OCI-LY3 (cell line): ENCODE data around the gene LRRFIP2.

Experiments
- H2AFZ ChIP-seq: fragments of 200-600, 300-600 bp; shearing (Covaris generic); 2 replicates; pipeline ENCODE4 v1.6.0; 2014; ENCODE audit warnings: antibody characterized with exemption, low read depth, low read length
- H3K27ac ChIP-seq: fragments of 200-600, 300-600 bp; sonication (generic); 2 replicates; pipeline ENCODE4 v1.5.1; 2014; ENCODE audit warnings: mild to moderate bottlenecking, low read length, moderate library complexity, mixed read lengths
- H3K27me3 ChIP-seq: fragments of 200-600, 300-600 bp; sonication (generic); 2 replicates; pipeline ENCODE4 v1.6.1; 2014; ENCODE audit warnings: low read depth, low read length, mixed read lengths
- H3K36me3 ChIP-seq: fragments of 200-600, 300-600 bp; sonication (generic); replicated peaks from 2 replicates; pipeline ENCODE3; 2014; ENCODE audit warnings: low read depth, low read length, mixed read lengths
- H3K4me1 ChIP-seq: fragments of 300-600, 200-600 bp; sonication (generic); 2 replicates; pipeline ENCODE4 v1.6.1; 2014; ENCODE audit warnings: low read length, mixed read lengths
- H3K4me2 ChIP-seq: fragments of 200-600, 300-600 bp; sonication (generic); 2 replicates; pipeline ENCODE4 v1.6.1; 2014; ENCODE audit warnings: low read length, mixed read lengths
- H3K4me3 ChIP-seq: fragments of 300-600, 200-600 bp; sonication (generic); 2 replicates; pipeline ENCODE4 v1.5.1; 2014; ENCODE audit warnings: antibody characterized with exemption, mild to moderate bottlenecking, low read length, moderate library complexity
- H3K79me2 ChIP-seq: fragments of 300-600, 200-600 bp; shearing (Covaris generic); 2 replicates; pipeline ENCODE4 v1.6.1; 2014; ENCODE audit warnings: mild to moderate bottlenecking, low read length, mixed read lengths
- H3K9ac ChIP-seq: fragments of 300-600, 200-600 bp; shearing (Covaris generic); 2 replicates; pipeline ENCODE4 v1.6.0; 2014; ENCODE audit warnings: mild to moderate bottlenecking, low read length, moderate library complexity
- H3K9me3 ChIP-seq: fragments of 200-600, 300-600 bp; shearing (Covaris generic); 2 replicates; pipeline ENCODE4 v1.6.1; 2014; ENCODE audit warnings: low read length, mixed read lengths; ENCODE audit not compliant: insufficient read depth
- H4K20me1 ChIP-seq: fragments of 200-600, 300-600 bp; sonication (generic); 2 replicates; pipeline ENCODE4 v1.6.1; 2016; ENCODE audit warnings: low read length, mixed read lengths; ENCODE audit not compliant: insufficient read depth
- CTCF ChIP-seq: fragments of 200-600, 300-600 bp; sonication (generic); IDR thresholded peaks from 2 replicates; pipeline ENCODE4 v1.5.1; 2014; ENCODE audit warnings: antibody characterized with exemption, low read length, low read depth
- EZH2phosphoT487 ChIP-seq: fragments of 200-600 bp; shearing (Covaris generic); IDR thresholded peaks from 2 replicates; pipeline ENCODE4 v1.6.1; 2018; ENCODE audit warnings: antibody characterized with exemption, mixed run types, low read depth

The LRRFIP2 gene

DNA sequence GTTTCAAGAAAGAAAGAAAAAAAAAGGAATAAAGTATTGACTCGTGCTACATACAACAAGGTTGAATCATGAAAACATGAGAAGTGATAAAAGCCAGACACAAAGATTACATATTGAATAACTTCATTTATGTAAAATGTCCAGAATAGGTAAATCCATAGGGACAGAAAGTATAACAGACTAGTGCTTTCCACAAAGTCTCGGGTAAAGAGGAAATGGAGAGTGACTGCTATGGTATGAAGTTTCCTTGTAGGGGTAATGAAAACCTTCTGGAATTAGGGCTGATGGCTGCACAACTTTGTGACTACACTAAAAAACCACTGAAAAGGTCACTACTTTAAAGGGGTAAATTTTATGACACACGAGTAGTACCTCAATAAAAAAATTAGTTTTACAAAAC is 13.0 kb downstream of the LRRFIP2 start:
- Histone ChIP-seq H3K27ac (no peak overlapping the region), H2AFZ (no peak overlapping the region), H4K20me1 (peaks cover 4% of the 10 kb centered on the region; the same call in 1 of the 2 replicates), H3K4me1 (peaks cover 10% of the 10 kb centered on the region), H3K27me3 (no peaks in the 10 kb centered on the region), H3K79me2 (no peaks in the 10 kb centered on the region), H3K4me2 (no peak overlapping the region), H3K36me3 (peaks cover 10% of the 10 kb centered on the region), H3K9ac (no peak overlapping the region), H3K4me3 (no peak overlapping the region), H3K9me3 (no peaks in the 10 kb centered on the region)
- no peak for TF ChIP-seq EZH2phosphoT487
- no peak for TF ChIP-seq CTCF

DNA sequence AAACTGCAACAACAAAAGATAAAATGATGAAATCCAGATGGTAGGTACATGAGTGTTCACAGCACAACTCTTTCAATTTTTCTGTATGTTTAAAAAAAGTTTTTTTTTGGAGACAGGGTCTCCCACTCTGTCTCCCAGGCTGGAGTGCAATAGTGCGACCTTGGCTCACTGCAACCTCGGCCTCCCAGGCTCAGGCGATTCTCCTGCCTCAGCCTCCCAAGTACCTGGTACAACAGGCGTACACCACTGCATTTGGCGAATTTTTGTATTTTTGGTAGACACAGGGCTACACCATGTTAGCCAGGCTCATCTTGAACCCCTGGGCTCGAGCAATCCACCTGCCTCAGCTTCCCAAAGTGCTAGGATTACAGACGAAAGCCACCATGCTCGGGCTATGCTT is 18.6 kb downstream of the LRRFIP2 start:
- no peaks in the 10 kb centered on the region for H3K27me3 ChIP-seq
- no peaks in the 10 kb centered on the region for H3K4me1 ChIP-seq
- TF ChIP-seq EZH2phosphoT487: no peak
- no peak for TF ChIP-seq CTCF
- no peak overlapping the region for H3K4me2 ChIP-seq
- H3K9ac ChIP-seq: no peak overlapping the region
- no peaks in the 10 kb centered on the region for H3K79me2 ChIP-seq
- H3K36me3 ChIP-seq: peaks cover 7% of the 10 kb centered on the region
- no peaks in the 10 kb centered on the region for H4K20me1 ChIP-seq
- no peaks in the 10 kb centered on the region for H3K9me3 ChIP-seq
- no peak overlapping the region for H3K4me3 ChIP-seq
- H3K27ac ChIP-seq: no peak overlapping the region
- H2AFZ ChIP-seq: no peak overlapping the region

- Histone ChIP-seq H3K27ac (no peak overlapping the region), H3K36me3 (peaks cover 2% of the 10 kb centered on the region), H2AFZ (no peak overlapping the region), H3K79me2 (no peaks in the 10 kb centered on the region), H3K4me1 (no peaks in the 10 kb centered on the region), H3K4me3 (no peak overlapping the region), H3K27me3 (no peaks in the 10 kb centered on the region), H4K20me1 (no peaks in the 10 kb centered on the region), H3K9me3 (no peaks in the 10 kb centered on the region), H3K4me2 (no peak overlapping the region), H3K9ac (no peak overlapping the region)
- TF ChIP-seq EZH2phosphoT487 (no peak), CTCF (no peak)
Measured at GRCh38 chr3:37154668-37155314, 19.6 kb downstream of the LRRFIP2 start.

DNA sequence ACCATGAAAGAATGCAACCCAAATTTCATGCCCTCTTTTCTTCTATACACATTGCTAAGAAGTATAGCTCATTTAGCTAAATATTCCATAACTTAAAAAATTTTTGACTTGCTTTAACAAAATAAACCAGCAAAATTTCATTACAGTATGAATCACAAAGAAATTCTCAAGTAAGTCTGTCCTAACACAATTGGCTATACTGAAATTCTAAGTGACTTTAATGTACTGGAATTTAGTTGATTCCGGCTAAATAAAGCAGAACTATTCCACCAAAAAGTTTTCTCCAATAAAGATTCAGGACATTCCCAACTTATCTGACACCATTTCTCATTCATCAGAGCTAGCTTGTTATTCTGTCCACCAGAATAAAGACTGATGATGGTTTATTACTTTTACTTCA is 23.8 kb downstream of the LRRFIP2 start:
- Histone ChIP-seq H3K79me2 (no peaks in the 10 kb centered on the region), H3K9me3 (no peaks in the 10 kb centered on the region), H3K27me3 (no peaks in the 10 kb centered on the region), H3K9ac (no peak overlapping the region), H4K20me1 (no peaks in the 10 kb centered on the region), H3K4me1 (no peaks in the 10 kb centered on the region), H3K27ac (no peak overlapping the region), H3K36me3 (peaks cover 12% of the 10 kb centered on the region), H3K4me2 (no peak overlapping the region), H3K4me3 (no peak overlapping the region), H2AFZ (no peak overlapping the region)
- no peak for TF ChIP-seq CTCF
- no peak for TF ChIP-seq EZH2phosphoT487
